ENCODE measurements around the gene VIPAS39.

Gene VIPAS39

GRCh38 chr14:77469067-77469505 lies 11.7 kb upstream of the VIPAS39 start:
- Histone ChIP-seq H3K27me3 (ENCODE audit: insufficient read depth, low read length, poor library complexity, severe bottlenecking) (no peaks in the 10 kb centered on the region), H3K4me2 (ENCODE audit: low read depth, low read length, poor library complexity, severe bottlenecking) (no peak overlapping the region), H3K4me3 (ENCODE audit: low read length, poor library complexity, severe bottlenecking) (no peak overlapping the region), H3K36me3 (ENCODE audit: insufficient read depth, low read length) (peaks cover 50% of the 10 kb centered on the region), H3K9me3 (ENCODE audit: insufficient read depth, low read depth, low read length) (no peaks in the 10 kb centered on the region), H3K79me2 (ENCODE audit: insufficient read depth, low read length) (no peaks in the 10 kb centered on the region), H2AFZ (ENCODE audit: low read length) (no peak overlapping the region), H3K9ac (ENCODE audit: low read depth, low read length, poor library complexity, severe bottlenecking) (no peak overlapping the region), H3K9me2 (replicated peaks; ENCODE audit: low read depth, low read length) (no peaks in the 10 kb centered on the region), H4K20me1 (ENCODE audit: insufficient read depth, low read length, poor library complexity, severe bottlenecking) (no peaks in the 10 kb centered on the region), H3F3A (ENCODE audit: low read depth) (no peaks in the 10 kb centered on the region), H3K4me1 (ENCODE audit: insufficient read depth, low read length, poor library complexity, severe bottlenecking) (no peaks in the 10 kb centered on the region)
- TF ChIP-seq EZH2phosphoT487 (IDR thresholded peaks at IDR 0.05; ENCODE audit: borderline replicate concordance) (no peak), CTCF (conservative IDR thresholded peaks at IDR 0.05; ENCODE audit: low read length) (no peak)

GRCh38 chr14:77467801-77468200 lies 10.4 kb upstream of the VIPAS39 start:
- H2AFZ ChIP-seq (ENCODE audit: low read length), result no peak overlapping the region
- H3K4me3 ChIP-seq (ENCODE audit: low read length, poor library complexity, severe bottlenecking), result no peak overlapping the region
- no peak overlapping the region for H3K9ac ChIP-seq (ENCODE audit: low read depth, low read length, poor library complexity, severe bottlenecking)
- H3K9me3 ChIP-seq (ENCODE audit: insufficient read depth, low read depth, low read length), result no peaks in the 10 kb centered on the region
- H3K79me2 ChIP-seq (ENCODE audit: insufficient read depth, low read length), result peaks cover 4% of the 10 kb centered on the region; the same call in 1 of the 2 replicates
- TF ChIP-seq CTCF (conservative IDR thresholded peaks at IDR 0.05; ENCODE audit: low read length) (no peak), EZH2phosphoT487 (IDR thresholded peaks at IDR 0.05; ENCODE audit: borderline replicate concordance) (no peak)
- no peaks in the 10 kb centered on the region for H4K20me1 ChIP-seq (ENCODE audit: insufficient read depth, low read length, poor library complexity, severe bottlenecking)
- H3K27me3 ChIP-seq (ENCODE audit: insufficient read depth, low read length, poor library complexity, severe bottlenecking), result no peaks in the 10 kb centered on the region
- no peak overlapping the region for H3K4me2 ChIP-seq (ENCODE audit: low read depth, low read length, poor library complexity, severe bottlenecking)
- H3K4me1 ChIP-seq (ENCODE audit: insufficient read depth, low read length, poor library complexity, severe bottlenecking), result no peaks in the 10 kb centered on the region
- peaks cover 61% of the 10 kb centered on the region for H3K36me3 ChIP-seq (ENCODE audit: insufficient read depth, low read length)
- H3K9me2 ChIP-seq (replicated peaks; ENCODE audit: low read depth, low read length), result no peaks in the 10 kb centered on the region
- no peaks in the 10 kb centered on the region for H3F3A ChIP-seq (ENCODE audit: low read depth)

DNA sequence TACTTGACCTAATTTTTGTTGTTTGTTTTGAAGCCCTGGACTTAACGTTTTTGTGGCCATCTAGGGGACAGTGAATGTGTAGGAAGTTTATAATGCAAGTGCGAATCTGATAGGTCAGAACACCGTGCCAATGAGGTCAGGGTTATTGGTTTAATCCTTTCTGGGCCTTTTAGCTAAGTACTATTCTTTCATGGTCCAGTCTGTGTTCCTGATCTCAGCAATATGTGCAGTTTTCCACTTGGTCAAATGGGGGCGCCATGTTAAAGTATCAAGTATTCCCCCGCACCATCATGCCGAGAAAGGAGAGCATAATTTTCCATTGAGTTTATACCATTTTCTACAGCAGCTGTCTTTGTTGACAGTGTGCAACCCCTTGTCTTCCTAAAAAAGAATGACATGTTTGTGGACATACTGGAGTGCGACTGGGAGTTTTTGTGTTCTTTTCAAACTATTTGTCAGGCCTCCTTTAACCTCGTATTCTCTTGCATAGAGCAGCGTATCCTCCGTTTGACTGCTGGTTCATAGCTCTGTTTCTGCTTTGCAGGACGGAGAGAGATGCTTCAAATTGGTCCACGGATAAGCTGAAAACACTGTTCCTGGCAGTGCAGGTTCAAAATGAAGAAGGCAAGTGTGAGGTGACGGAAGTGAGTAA lies 1.8 kb upstream of the VIPAS39 start:
- Histone ChIP-seq H2AFZ (ENCODE audit: low read length) (no peak overlapping the region), H3K9me2 (replicated peaks; ENCODE audit: low read depth, low read length) (no peaks in the 10 kb centered on the region), H3K4me3 (ENCODE audit: low read length, poor library complexity, severe bottlenecking) (peak overlapping the region; percentile 94), H3K9ac (ENCODE audit: low read depth, low read length, poor library complexity, severe bottlenecking) (peak overlapping the region; percentile 86), H4K20me1 (ENCODE audit: insufficient read depth, low read length, poor library complexity, severe bottlenecking) (peaks cover 32% of the 10 kb centered on the region), H3K36me3 (ENCODE audit: insufficient read depth, low read length) (peaks cover 41% of the 10 kb centered on the region; the same call in 1 of the 2 replicates), H3K79me2 (ENCODE audit: insufficient read depth, low read length) (peaks cover 73% of the 10 kb centered on the region), H3K4me2 (ENCODE audit: low read depth, low read length, poor library complexity, severe bottlenecking) (peak overlapping the region; percentile 97), H3K4me1 (ENCODE audit: insufficient read depth, low read length, poor library complexity, severe bottlenecking) (peaks cover 26% of the 10 kb centered on the region), H3K27me3 (ENCODE audit: insufficient read depth, low read length, poor library complexity, severe bottlenecking) (no peaks in the 10 kb centered on the region), H3K9me3 (ENCODE audit: insufficient read depth, low read depth, low read length) (no peaks in the 10 kb centered on the region), H3F3A (ENCODE audit: low read depth) (no peaks in the 10 kb centered on the region)
- peak; percentile 82 for TF ChIP-seq CTCF (conservative IDR thresholded peaks at IDR 0.05; ENCODE audit: low read length)
- no peak for TF ChIP-seq EZH2phosphoT487 (IDR thresholded peaks at IDR 0.05; ENCODE audit: borderline replicate concordance)

All from Loucy (cell line).